ENCODE data around the gene CLDND2. TPM values are rescaled to one million over a fixed set of nuclear protein-coding genes. Genes with fewer than 3 reads are reported as not detected.
"Not testable (repeated sequence)": the region's sequence is repeated elsewhere in the genome, so short reads cannot be mapped to it uniquely, and the experiment has no call there.

CLDND2 gene, protein sequence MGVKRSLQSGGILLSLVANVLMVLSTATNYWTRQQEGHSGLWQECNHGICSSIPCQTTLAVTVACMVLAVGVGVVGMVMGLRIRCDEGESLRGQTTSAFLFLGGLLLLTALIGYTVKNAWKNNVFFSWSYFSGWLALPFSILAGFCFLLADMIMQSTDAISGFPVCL
- 1 to 10 TPM in 1 of 3 donors, under 1 TPM in 2; 0.48 to 3.3 (median 0.49) TPM for polyA plus RNA-seq

DNA sequence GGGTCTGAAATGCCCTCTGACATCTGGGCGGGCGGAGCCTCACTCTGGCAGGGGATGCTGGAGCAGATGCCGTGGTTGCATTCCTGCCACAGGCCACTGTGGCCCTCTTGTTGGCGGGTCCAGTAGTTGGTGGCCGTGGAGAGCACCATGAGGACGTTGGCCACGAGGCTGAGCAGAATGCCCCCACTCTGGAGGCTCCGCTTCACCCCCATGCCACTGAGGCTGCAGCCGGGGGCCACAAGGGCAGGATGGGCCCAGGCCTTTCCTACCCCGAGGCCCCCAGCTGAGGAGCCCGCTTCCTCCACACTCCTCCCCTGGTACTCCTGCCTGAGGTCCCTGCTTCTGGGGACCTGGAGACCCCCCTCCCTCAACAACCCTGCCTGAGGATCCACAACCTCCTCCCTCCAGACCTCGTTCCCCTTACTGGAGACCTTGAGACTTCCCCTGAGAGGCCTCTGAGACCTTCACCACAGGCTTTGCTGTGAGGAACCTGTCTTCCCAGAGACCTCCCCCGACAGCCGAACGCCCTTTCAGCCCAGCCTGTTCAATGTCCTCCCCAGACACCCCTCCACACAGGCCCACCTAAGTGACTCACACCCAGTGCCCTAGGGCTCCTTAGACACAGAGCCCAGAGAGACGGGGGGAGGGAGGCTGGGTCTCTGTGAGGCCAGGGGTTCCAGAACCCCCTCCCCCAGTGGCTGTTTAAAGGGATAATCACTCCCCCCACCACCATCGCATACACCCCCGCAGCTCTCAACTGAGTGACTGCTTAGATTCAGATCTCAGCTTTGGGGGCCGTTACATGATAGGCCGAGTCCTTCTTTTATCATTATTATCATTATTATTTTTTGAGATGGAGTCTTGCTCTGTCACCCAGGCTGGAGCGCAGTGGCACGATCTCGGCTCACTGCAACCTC is at the start of gene CLDND2:
CLDND2 (minus strand) TSS at position 638 of the 917 bp plus-strand sequence; CDS start at position 212, 426 bp downstream.
- WGBS, 3 donors, result 49 to 66% (median 53%) methylated on average over 22 to 23 of the region's 23 CpGs
- peak within 1 kb of the TSS; percentile 11 for H3K27ac ChIP-seq (ENCODE audit: low read depth, low read length)

DNA sequence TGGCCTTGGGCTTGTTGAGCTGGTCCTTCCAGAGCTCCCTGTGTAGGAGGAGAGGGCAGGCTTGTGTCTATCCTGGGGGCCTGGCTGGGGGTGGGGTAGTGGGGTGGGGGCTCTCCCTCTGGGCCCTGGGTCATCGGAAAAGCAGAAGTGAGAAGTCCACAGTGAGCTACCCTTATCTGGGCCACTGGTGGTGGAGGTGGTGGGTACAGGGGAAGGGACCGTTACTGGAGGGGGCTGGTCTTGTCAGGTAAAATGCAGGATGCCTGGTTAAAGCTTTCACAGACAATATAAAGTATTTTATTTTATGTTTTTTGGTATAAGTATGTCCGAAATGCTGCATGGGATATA is 49.0 kb upstream of the CLDND2 start:
- WGBS, 3 donors, result 50 to 55% (median 53%) methylated on average over 3 of the region's 3 CpGs
- no peak overlapping the region for H3K27ac ChIP-seq (ENCODE audit: low read depth, low read length)

DNA sequence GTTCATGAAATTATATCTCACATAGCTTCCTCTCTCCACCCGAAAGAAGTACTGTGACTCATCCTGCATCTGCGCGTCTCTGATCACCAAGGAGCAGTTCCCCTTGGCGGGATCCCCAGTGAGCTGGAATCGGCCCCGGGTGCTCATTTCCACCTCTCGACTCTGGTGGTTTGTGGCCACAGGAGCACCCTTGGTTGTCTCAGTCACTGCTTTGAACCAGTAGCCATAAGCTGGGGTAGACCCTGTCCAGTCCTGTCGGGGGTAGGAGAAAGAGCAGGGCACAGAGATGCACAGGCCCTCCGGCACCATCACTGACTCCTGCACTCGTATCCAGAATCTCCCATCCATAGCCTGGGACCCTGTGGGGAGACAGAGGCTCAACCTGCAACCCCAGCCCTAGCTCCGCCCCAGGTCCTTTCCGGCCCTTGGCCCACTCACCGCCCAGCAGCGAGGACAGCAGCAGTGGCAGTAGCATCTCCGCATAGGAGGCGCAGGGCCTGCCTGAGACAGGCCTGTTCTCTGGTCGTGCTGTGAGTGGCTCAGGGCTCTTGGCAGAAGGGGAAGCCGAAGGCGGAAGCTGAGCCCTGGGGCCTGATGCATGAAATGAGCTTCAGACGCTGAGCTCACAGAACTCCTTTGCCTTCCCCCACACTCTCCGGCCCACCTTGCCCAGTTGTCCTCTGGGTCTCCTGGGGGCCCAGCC is 48.5 kb upstream of the CLDND2 start, which contains the start of gene SIGLEC10:
SIGLEC10 (minus strand) TSS at position 536 of the 703 bp plus-strand sequence; CDS start at position 475, 61 bp downstream.
- no peak within 1 kb of the TSS for H3K27ac ChIP-seq (ENCODE audit: low read depth, low read length)
- 35 to 54% (median 42%) methylated on average over 20 to 21 of the region's 21 CpGs for WGBS, 3 donors

DNA sequence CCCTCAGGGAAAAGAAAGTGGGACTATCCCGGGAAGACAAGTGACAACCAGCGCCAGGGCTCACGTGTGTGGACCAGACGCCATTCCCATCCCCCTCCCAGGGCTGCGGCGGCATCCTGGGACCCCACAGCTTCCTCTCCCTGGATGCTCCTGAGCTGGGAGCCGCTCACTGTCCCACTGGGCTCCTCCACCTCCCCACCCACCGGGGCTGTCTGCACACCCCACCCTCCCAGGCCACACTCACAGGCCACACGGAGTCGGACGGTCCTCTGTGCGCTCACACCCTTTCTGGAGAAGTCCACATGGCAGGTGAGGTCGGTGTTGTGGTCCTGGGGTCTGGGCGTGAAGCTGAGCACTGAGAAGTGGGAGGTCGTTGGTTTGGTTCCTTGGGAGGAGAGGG is 47.6 kb upstream of the CLDND2 start:
- 65 to 76% (median 72%) methylated on average over 14 to 15 of the region's 15 CpGs for WGBS, 3 donors
- H3K27ac ChIP-seq (ENCODE audit: low read depth, low read length), result not testable (repeated sequence)

DNA sequence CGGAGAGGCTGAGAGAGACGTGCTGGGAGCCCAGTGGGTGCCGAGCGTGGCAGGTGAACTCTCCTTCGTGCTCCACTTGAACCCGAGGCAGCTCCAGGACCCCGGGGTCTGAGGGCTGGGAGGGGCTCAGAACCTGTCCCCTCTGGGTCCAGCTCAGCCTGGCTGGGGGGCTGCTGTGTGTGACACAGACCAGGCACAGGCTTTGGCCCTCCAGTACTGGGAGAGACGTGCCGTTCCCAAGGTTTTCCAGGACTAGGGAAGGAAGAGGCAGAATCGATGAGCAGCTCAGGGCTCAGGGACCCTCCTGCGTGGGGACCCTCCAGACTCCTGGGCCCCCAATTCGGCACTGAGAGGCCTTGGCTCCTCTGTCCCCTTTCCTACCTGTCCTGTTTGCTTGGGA is 46.4 kb upstream of the CLDND2 start:
- no peak overlapping the region for H3K27ac ChIP-seq (ENCODE audit: low read depth, low read length)
- 71 to 89% (median 83%) methylated on average over 11 to 12 of the region's 12 CpGs for WGBS, 3 donors

DNA sequence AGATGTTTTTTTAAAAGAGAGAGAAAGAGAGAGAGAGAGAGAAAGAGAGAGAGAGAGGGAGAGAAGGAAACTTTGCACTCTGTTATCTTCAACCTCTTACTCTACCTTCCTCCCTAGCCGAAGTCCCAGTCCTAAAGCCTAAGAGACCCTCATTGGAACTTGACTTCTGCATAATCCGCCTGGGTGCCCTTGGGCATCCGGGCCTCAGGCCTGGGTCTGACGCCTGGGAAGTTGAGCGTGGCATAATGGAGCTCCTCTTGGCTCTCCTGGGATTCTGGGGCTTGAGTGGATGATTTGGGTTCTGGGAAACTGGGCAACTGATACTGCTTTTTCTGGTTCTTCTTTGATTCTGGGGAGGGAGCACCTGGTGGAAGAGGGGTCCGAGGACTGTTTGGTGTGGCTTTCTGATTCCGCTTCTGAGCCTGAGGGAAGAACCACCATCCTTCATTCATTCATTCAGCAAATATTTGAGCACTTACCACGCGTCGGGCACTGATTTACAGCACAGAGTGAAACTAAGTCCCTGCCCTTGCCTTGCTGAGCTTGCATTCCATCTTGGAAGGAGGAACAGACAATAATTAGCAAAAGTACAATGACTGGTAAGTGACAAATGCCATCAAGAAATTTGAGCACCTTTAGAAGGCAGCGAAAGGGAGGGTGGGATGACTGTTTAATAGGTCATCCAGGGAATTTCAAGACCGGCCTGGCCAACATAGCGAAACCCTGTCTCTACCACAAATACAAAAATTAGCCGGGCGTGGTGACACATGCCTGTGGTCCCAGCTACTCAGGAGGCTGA is 42.3 kb upstream of the CLDND2 start:
- no peak overlapping the region for H3K27ac ChIP-seq (ENCODE audit: low read depth, low read length)
- WGBS, 3 donors, result 80 to 95% (median 95%) methylated on average over 15 of the region's 15 CpGs

DNA sequence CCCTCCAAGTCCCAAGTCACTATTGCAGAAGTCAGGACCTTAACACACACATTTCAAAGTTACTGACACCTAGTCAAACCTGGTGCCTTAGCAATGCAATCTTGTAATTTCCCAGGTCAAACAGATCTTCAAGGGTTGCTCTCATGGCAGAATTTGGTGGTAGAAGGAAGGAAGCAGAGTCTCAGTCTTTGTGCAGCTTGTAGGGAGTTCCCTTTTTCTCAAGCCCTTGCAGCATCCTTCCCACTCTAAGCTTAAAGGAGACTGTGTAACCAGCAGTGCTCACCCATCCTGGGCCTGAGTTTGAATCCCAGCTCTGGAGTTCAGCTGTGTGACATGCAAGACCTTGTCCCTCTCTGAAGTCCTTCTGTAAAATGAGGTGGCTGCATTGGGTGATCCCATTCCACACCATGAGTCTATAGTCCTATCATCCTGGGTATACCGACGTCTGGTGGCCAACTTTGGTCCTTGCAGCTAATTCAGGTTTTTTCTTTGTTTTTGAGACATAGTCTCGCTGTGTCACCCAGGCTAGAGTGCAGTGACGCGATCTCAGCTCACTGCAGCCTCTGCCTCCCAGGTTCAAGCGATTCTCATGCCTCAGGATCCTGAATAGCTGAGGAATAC is 38.8 kb upstream of the CLDND2 start:
- 38 to 55% (median 48%) methylated on average over 6 of the region's 6 CpGs for WGBS, 3 donors
- no peak overlapping the region for H3K27ac ChIP-seq (ENCODE audit: low read depth, low read length)

DNA sequence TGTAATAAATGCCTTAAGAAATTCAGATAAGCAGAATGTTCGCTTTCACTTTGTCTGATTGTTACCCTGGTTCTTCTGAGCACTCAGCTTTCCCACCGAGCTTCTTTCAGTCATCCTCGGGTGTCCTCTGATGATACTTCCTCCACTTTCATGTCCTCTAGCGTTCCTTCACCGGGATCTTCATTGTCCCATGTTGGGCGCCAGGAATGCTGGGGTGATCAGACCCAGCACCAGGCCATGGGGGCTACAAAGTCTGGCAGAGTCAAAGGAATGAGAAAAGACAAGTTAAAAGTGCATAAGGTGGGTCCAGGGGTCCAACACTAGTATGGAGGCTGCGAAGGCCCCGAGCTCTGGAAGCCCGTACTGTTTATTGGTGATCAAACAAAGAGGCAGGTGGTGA is 33.3 kb upstream of the CLDND2 start:
- WGBS, 3 donors, result 95 to 96% (median 95%) methylated on average over 9 of the region's 9 CpGs
- no peak overlapping the region for H3K27ac ChIP-seq (ENCODE audit: low read depth, low read length)

DNA sequence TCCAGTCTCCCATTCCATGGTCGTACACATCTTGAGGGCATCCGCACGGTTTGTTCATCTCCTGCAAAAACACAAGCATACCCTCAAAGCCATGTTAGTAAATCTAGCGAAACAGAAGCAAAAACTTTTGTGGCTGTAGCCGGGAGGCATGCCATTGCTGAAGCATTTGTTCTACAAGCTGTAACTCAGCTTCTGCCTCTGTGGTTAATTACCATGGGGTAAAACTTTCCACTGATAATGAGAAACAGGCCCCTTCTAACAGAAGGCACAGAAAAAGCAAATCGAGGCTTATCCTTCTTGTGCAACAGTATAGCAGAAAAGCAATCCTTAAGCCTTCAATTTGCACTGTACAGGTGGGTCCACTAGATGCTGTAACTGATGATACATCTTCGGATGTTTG is 31.1 kb upstream of the CLDND2 start:
- 77 to 91% (median 77%) methylated on average over 7 of the region's 7 CpGs for WGBS, 3 donors
- not testable (repeated sequence) for H3K27ac ChIP-seq (ENCODE audit: low read depth, low read length)

DNA sequence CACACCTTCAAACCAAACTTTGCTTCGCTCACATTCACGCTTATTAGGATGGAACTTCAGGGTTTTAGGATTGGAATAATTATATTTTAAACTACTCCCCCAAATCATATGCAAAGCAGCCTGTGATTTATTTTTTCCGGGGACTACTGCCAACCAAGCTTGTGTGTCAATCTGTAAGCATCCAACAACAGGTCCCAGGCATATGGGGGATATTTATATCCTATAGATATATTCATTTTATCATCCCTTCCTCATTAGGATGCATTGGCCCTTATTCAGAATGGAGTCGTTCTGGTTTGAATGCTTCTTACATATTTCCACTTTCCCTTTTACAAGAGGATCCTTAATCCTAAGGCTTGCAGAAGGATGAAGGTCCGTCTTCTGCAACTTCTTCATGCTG is 30.4 kb upstream of the CLDND2 start:
- WGBS, 3 donors, result 91 to 92% (median 91%) methylated on average over 5 of the region's 5 CpGs
- no peak overlapping the region for H3K27ac ChIP-seq (ENCODE audit: low read depth, low read length)

DNA sequence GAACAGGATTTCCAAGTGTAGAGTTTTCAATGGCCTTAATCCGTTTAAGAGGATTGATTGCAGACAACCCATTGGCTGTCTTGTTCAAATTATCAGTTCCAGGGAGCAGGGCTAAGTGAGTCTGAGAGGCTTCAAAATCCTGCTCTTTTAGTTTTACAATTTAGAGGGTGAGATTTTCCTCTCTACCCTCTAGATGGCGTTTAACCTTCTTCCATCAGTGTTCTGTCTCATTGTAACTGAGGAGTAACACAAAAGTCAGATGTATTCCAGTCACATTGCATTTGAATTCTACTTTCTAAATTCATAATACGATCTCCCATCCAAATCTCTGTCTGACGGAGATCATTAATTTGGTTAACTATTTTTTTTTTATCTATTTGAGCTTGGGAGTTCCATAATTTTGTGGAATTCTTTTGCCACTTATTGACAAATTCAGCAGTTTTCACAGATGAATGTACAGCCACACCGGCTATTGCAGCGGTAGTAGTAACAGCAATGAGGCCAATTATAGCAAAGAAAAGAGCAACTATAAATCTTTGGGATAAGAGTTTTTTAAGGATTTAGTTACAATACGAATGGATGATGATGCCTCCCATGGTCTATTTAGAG is 29.4 kb upstream of the CLDND2 start:
- 42 to 47% (median 45%) methylated on average over 7 of the region's 7 CpGs for WGBS, 3 donors
- H3K27ac ChIP-seq (ENCODE audit: low read depth, low read length), result no peak overlapping the region

DNA sequence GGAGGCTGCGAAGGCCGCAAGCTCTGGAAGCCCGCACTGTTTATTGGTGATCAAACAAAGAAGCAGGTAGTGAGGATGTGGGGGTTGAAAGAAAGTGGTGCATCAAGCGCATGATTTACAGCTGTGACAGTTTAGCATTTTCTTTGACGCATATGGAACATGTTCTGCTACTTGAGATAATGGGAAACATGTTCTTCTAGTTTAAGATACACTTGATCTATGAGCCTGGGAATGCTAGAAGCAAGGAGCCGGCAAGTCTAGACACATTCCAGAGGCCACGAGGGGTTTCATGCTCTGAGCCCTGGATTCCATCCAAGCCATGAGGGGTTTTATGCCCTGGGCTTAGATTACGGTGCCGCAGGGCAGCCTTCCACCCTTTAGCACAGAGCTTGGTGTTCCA is 28.6 kb upstream of the CLDND2 start:
- WGBS, 3 donors, result 71 to 75% (median 74%) methylated on average over 9 of the region's 9 CpGs
- not testable (repeated sequence) for H3K27ac ChIP-seq (ENCODE audit: low read depth, low read length)

DNA sequence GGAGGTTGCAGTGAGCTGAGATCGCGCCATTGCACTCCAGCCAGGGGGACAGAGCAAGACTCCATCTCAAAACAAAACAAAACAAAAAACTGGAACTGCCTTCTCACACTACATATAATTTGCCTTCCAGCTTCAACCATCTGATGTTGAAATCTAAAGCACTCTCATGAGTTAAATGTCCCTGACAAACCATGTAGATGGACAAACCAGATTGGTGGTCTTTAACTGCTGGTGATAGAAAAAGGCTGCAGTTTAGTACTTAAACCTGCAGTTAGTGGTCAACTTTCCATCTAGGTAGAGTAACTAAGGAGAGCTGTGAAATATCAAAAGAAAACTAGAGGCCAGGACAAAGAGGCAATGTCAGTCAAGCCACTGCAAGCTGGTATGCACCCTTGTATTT is 27.4 kb upstream of the CLDND2 start:
- WGBS, 3 donors, result 94 to 100% (median 97%) methylated on average over 2 of the region's 2 CpGs

DNA sequence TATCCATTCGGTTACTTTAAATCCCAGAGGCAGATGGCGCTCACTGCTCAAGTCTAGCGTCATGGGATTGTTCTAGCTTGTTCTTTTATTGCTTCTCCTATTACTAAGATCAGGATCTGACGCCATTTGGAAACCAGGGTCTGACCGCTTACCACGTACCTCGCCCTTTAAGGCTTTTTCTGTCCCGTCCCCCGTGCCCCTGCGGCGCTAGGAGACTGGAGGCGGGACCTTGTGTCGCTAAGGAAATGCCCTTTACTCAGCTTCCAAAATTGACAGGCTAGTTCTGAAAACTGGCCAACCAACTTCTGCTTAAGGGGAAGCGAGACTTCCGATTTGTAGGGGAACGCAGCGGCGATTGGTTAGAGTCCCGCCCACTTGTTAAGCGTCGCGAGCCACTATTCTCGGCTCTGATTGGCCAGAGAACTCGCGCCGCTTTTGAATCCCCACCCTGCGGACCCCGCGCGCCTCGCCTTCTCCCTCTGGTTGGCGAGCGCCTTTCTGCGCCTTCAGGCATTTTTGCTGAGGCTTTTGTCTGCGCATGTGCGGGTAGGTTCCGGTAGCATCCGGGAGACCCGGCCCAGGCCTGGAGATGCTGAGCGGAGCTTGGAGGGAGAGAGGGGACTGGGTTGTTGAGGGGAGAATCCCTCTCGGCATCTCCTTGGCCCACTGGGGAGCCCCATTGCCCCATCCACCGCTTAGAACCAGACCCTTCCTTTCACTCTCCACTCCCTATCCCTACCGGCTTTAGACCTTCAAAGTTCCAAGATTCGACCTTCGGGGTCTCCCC is 25.4 kb upstream of the CLDND2 start:
- peak overlapping the region; percentile 4 for H3K27ac ChIP-seq (ENCODE audit: low read depth, low read length)
- WGBS, 3 donors, result 1 to 3% (median 2%) methylated on average over 43 to 45 of the region's 45 CpGs

More for the DNA sequence above, 27.4 kb upstream of the CLDND2 start:
- H3K27ac ChIP-seq (ENCODE audit: low read depth, low read length), result no peak overlapping the region

DNA sequence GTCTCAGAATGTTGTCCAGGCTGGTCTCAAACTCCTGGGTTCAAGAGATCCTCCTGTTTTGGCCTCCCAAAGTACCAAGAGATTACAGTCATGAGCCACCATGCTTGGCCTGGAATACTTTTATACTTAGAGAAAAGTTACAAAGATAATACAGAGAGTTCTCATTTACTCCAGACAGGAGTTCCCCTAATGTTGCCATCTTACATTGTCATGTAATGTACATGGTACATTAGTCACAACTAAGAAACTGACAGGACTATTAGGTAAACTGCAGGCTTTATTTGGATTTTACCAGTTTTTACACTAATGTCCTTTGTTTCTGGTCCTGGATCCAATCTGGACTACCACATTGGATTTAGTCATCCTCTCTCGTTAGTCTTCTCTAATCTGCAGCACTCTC is 23.9 kb upstream of the CLDND2 start:
- WGBS, 3 donors, result 67 to 100% (median 79%) methylated on average over 1 of the region's 1 CpG
- no peak overlapping the region for H3K27ac ChIP-seq (ENCODE audit: low read depth, low read length)

DNA sequence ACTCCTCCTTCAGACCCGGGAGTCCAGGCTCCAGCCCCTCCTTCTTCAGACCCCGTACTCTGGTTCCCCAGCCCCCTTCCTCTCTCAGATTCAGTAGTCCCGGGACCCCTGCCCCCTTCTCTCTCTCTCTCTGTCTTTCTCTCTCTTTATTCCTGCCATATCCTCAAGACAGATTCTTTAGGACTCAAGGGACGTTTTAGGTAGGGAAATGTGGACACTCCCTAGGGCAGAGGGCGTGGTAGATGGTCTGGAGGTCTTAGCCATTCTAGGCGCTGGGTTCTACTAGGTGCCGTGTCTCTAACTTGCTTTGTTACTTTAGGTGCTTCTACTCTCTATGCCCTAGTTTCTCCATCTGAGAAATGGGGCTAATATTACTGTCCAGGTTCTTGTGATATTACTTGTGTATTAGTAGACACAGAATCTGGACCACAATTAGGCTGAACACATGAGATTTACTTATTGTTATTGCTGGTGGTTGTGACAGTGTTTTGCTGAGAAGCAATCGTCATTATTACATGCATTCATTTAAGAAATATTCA is 22.3 kb upstream of the CLDND2 start:
- H3K27ac ChIP-seq (ENCODE audit: low read depth, low read length), result no peak overlapping the region
- 57 to 71% (median 59%) methylated on average over 8 of the region's 8 CpGs for WGBS, 3 donors

DNA sequence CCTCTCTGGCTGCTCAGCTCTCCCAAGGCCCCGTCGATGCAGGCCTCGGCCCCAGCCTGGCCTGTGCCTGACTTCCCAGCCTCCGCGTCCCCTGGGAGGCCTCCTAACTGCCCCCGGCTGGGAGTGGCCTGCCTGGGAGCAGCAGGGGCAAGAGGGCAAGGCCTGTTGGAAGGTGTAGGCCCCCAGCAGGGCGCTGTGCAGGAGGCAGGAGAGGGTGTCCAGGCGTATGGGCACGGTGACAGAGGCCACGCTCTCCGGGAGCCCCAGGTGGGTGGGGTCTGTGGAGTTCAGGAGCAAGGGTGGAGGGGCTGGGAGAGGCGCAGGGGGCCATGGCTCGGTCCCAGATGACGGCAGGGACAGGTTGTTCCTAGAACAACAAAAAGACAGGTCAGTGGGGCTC is 20.3 kb upstream of the CLDND2 start:
- 76 to 89% (median 83%) methylated on average over 14 of the region's 14 CpGs for WGBS, 3 donors
- H3K27ac ChIP-seq (ENCODE audit: low read depth, low read length), result no peak overlapping the region
